ENCODE measurements around the gene MYL11. TPM values are rescaled to one million over a fixed set of nuclear protein-coding genes. Genes with fewer than 3 reads are reported as not detected.

The MYL11 gene
- total and polyA plus RNA-seq, 3 experiments from 2014 or later = 1.9 to 4.6 (median 2.4) TPM

GRCh38 chr16:30399435-30400186 is 25.0 kb downstream of the MYL11 start:
- Histone ChIP-seq H3K9me3 (ENCODE audit: low read length) (no peaks in the 10 kb centered on the region), H3K27ac (ENCODE audit: low read depth, low read length) (peak overlapping the region; percentile 38), H3K27me3 (ENCODE audit: insufficient read depth, low read length, poor library complexity, severe bottlenecking) (no peaks in the 10 kb centered on the region), H3K4me3 (ENCODE audit: low read length) (peak overlapping the region; percentile 59), H3K36me3 (ENCODE audit: insufficient read depth, low read length) (no peaks in the 10 kb centered on the region), H3K4me1 (ENCODE audit: insufficient read depth, low read length) (peaks cover 25% of the 10 kb centered on the region)
- H3K27ac Mint-ChIP-seq = peak overlapping the region; percentile 77 to 94 (median 90)
- peaks cover 34 to 54% (median 38%) of the 10 kb centered on the region in 3 donors for H3K4me1 Mint-ChIP-seq
- ChIA-PET CTCF (interaction anchor here (2.9 to 3.2 kb wide), 2 partner anchors 10 to 17 kb away, joined by 10 to 16 read pairs; partner anchors contain the start of gene SEPTIN1), POLR2A (interaction anchor here (0.5 to 1.2 kb wide), 3 partner anchors 9 to 17 kb away, joined by 4 to 7 read pairs (median 4); partner anchors contain the start of gene SEPTIN1)
- H3K36me3 Mint-ChIP-seq = peaks cover 0 to 27% (median 4%) of the 10 kb centered on the region in 3 donors
- peak overlapping the region; percentile 80 to 92 (median 87) for H3K4me3 Mint-ChIP-seq
- H3K9me3 Mint-ChIP-seq = peaks cover 0 to 2% (median 0%) of the 10 kb centered on the region in 5 donors
- DNase-seq = no peak
- no peaks in the 10 kb centered on the region for H3K27me3 Mint-ChIP-seq

GRCh38 chr16:30401768-30402425 is 27.3 kb downstream of the MYL11 start:
- Histone ChIP-seq H3K27me3 (ENCODE audit: insufficient read depth, low read length, poor library complexity, severe bottlenecking) (no peaks in the 10 kb centered on the region), H3K4me3 (ENCODE audit: low read length) (no peak overlapping the region), H3K27ac (ENCODE audit: low read depth, low read length) (no peak overlapping the region), H3K9me3 (ENCODE audit: low read length) (no peaks in the 10 kb centered on the region), H3K36me3 (ENCODE audit: insufficient read depth, low read length) (no peaks in the 10 kb centered on the region), H3K4me1 (ENCODE audit: insufficient read depth, low read length) (peaks cover 20% of the 10 kb centered on the region)
- H3K27me3 Mint-ChIP-seq = no peaks in the 10 kb centered on the region
- peaks cover 27 to 44% (median 28%) of the 10 kb centered on the region in 3 donors for H3K4me1 Mint-ChIP-seq
- H3K4me3 Mint-ChIP-seq = peak overlapping the region; percentile 63 to 92 (median 85)
- no peak for DNase-seq
- ChIA-PET CTCF (interaction anchor here (0.6 to 1.7 kb wide), 4 partner anchors 8 to 312 kb away, joined by 3 to 6 read pairs (median 4); no protein-coding TSS in a partner anchor), POLR2A (interaction anchor here (0.9 kb wide), 1 partner anchor 20 kb away, joined by 3 read pairs; the partner anchor contains the start of gene SEPTIN1)
- peaks cover 0 to 2% (median 0%) of the 10 kb centered on the region in 5 donors for H3K9me3 Mint-ChIP-seq
- H3K36me3 Mint-ChIP-seq = peaks cover 0 to 21% (median 3%) of the 10 kb centered on the region in 3 donors
- peak overlapping the region in 3 of 8 donors; percentile 33 to 40 (median 35) for H3K27ac Mint-ChIP-seq

GRCh38 chr16:30406795-30407101 is 32.1 kb downstream of the MYL11 start:
- Mint-ChIP-seq H3K27ac (peak overlapping the region; percentile 81 to 98 (median 94)), H3K36me3 (peaks cover 0 to 5% (median 0%) of the 10 kb centered on the region in 3 donors), H3K27me3 (no peaks in the 10 kb centered on the region), H3K4me1 (peaks cover 20 to 31% (median 23%) of the 10 kb centered on the region in 3 donors), H3K4me3 (peak overlapping the region; percentile 88 to 99 (median 91)), H3K9me3 (no peaks in the 10 kb centered on the region)
- peak overlapping the region; percentile 87 for H3K4me3 ChIP-seq (ENCODE audit: low read length)
- no peak for DNase-seq
- H3K27me3 ChIP-seq (ENCODE audit: insufficient read depth, low read length, poor library complexity, severe bottlenecking) = no peaks in the 10 kb centered on the region
- peak overlapping the region; percentile 54 for H3K27ac ChIP-seq (ENCODE audit: low read depth, low read length)
- ChIA-PET CTCF (interaction anchor here (0.7 to 3.8 kb wide), 16 partner anchors 11 to 352 kb away, joined by 3 to 28 read pairs (median 4); partner anchors contain the start of genes DCTPP1, SEPTIN1, TBC1D10B and TBX6), POLR2A (interaction anchor here (0.6 to 2.6 kb wide), 11 partner anchors 11 to 389 kb away, joined by 3 to 20 read pairs (median 4); partner anchors contain the start of genes ALDOA, DCTPP1, SEPTIN1 and ZNF48)
- no peaks in the 10 kb centered on the region for H3K9me3 ChIP-seq (ENCODE audit: low read length)
- peaks cover 12% of the 10 kb centered on the region for H3K4me1 ChIP-seq (ENCODE audit: insufficient read depth, low read length)
- no peaks in the 10 kb centered on the region for H3K36me3 ChIP-seq (ENCODE audit: insufficient read depth, low read length)

GRCh38 chr16:30407102-30407803 is 32.7 kb downstream of the MYL11 start, which contains the start of gene ZNF771:
Gene ZNF771 (plus strand): TSS chr16:30407606. CDS start chr16:30408054, 448 bp downstream.
- ChIA-PET CTCF (interaction anchor here (0.7 to 3.8 kb wide), 18 partner anchors 11 to 352 kb away, joined by 3 to 28 read pairs (median 3); partner anchors contain the start of genes DCTPP1, SEPTIN1, TBC1D10B and TBX6), POLR2A (interaction anchor here (0.6 to 2.6 kb wide), 11 partner anchors 11 to 389 kb away, joined by 3 to 20 read pairs (median 4); partner anchors contain the start of genes ALDOA, DCTPP1, SEPTIN1 and ZNF48)
- peak within 1 kb of the TSS; percentile 81 to 98 (median 94) for H3K27ac Mint-ChIP-seq
- H3K4me1 Mint-ChIP-seq = peaks cover 22 to 34% (median 23%) of the 10 kb centered on the region in 3 donors
- no peaks in the 10 kb centered on the region for H3K27me3 ChIP-seq (ENCODE audit: insufficient read depth, low read length, poor library complexity, severe bottlenecking)
- peaks cover 0 to 10% (median 0%) of the 10 kb centered on the region in 3 donors for H3K36me3 Mint-ChIP-seq
- peak within 1 kb of the TSS; percentile 54 for H3K27ac ChIP-seq (ENCODE audit: low read depth, low read length)
- H3K4me1 ChIP-seq (ENCODE audit: insufficient read depth, low read length) = peaks cover 12% of the 10 kb centered on the region
- H3K9me3 Mint-ChIP-seq = no peaks in the 10 kb centered on the region
- DNase-seq = peak; percentile 79 to 90 (median 90)
- H3K4me3 Mint-ChIP-seq = peak within 1 kb of the TSS; percentile 88 to 99 (median 91)
- no peaks in the 10 kb centered on the region for H3K36me3 ChIP-seq (ENCODE audit: insufficient read depth, low read length)
- H3K4me3 ChIP-seq (ENCODE audit: low read length) = peak within 1 kb of the TSS; percentile 87
- H3K9me3 ChIP-seq (ENCODE audit: low read length) = no peaks in the 10 kb centered on the region
- no peaks in the 10 kb centered on the region for H3K27me3 Mint-ChIP-seq

- peaks cover 22 to 34% (median 23%) of the 10 kb centered on the region in 3 donors for H3K4me1 Mint-ChIP-seq
- peak overlapping the region; percentile 12 to 89 (median 56) for H3K27ac Mint-ChIP-seq
- no peaks in the 10 kb centered on the region for H3K36me3 ChIP-seq (ENCODE audit: insufficient read depth, low read length)
- CTCF ChIA-PET = interaction anchor here (0.7 to 3.8 kb wide), 17 partner anchors 9 to 353 kb away, joined by 3 to 28 read pairs (median 5); partner anchors contain the start of genes DCTPP1, SEPTIN1, TBC1D10B and ZNF48
- DNase-seq = no peak
- H3K4me3 ChIP-seq (ENCODE audit: low read length) = peak overlapping the region; percentile 87
- H3K27ac ChIP-seq (ENCODE audit: low read depth, low read length) = peak overlapping the region; percentile 54
- H3K36me3 Mint-ChIP-seq = peaks cover 0 to 11% (median 0%) of the 10 kb centered on the region in 3 donors
- peaks cover 12% of the 10 kb centered on the region for H3K4me1 ChIP-seq (ENCODE audit: insufficient read depth, low read length)
- H3K9me3 Mint-ChIP-seq = no peaks in the 10 kb centered on the region
- H3K9me3 ChIP-seq (ENCODE audit: low read length) = no peaks in the 10 kb centered on the region
- no peaks in the 10 kb centered on the region for H3K27me3 Mint-ChIP-seq
- H3K4me3 Mint-ChIP-seq = peak overlapping the region; percentile 63 to 96 (median 76)
- H3K27me3 ChIP-seq (ENCODE audit: insufficient read depth, low read length, poor library complexity, severe bottlenecking) = no peaks in the 10 kb centered on the region
- POLR2A ChIA-PET = interaction anchor here (1.0 to 2.6 kb wide), 6 partner anchors 10 to 343 kb away, joined by 3 to 20 read pairs (median 10); partner anchors contain the start of genes ALDOA, SEPTIN1 and ZNF48
These were observed 33.4 kb downstream of the MYL11 start for GRCh38 chr16:30407804-30408534.

GRCh38 chr16:30409125-30410060 is 34.8 kb downstream of the MYL11 start:
- Mint-ChIP-seq H3K27me3 (no peaks in the 10 kb centered on the region), H3K27ac (peak overlapping the region in 7 of 8 donors; percentile 22 to 89 (median 59)), H3K4me1 (peaks cover 22 to 34% (median 23%) of the 10 kb centered on the region in 3 donors), H3K4me3 (peak overlapping the region; percentile 38 to 91 (median 76)), H3K36me3 (peaks cover 0 to 17% (median 0%) of the 10 kb centered on the region in 3 donors), H3K9me3 (no peaks in the 10 kb centered on the region)
- ChIA-PET POLR2A (interaction anchor here (0.6 to 1.9 kb wide), 8 partner anchors 9 to 619 kb away, joined by 3 to 12 read pairs (median 6); partner anchors contain the start of genes DCTPP1 and KIF22), CTCF (interaction anchor here (0.6 to 3.8 kb wide), 40 partner anchors 8 to 366 kb away, joined by 3 to 28 read pairs (median 4); partner anchors contain the start of genes CD2BP2, DCTPP1, GDPD3 and SEPTIN1)
- Histone ChIP-seq H3K4me1 (ENCODE audit: insufficient read depth, low read length) (peaks cover 12% of the 10 kb centered on the region), H3K4me3 (ENCODE audit: low read length) (no peak overlapping the region), H3K27me3 (ENCODE audit: insufficient read depth, low read length, poor library complexity, severe bottlenecking) (no peaks in the 10 kb centered on the region), H3K9me3 (ENCODE audit: low read length) (no peaks in the 10 kb centered on the region), H3K36me3 (ENCODE audit: insufficient read depth, low read length) (no peaks in the 10 kb centered on the region), H3K27ac (ENCODE audit: low read depth, low read length) (no peak overlapping the region)
- DNase-seq = peak; percentile 82 to 94 (median 91)

Data from CD8-positive, alpha-beta memory T cell (primary cell).